NCI-H526 treated with DMSO at 0.1 percent for 48 hours (cell line): ENCODE results near the gene QPCTL.
"Not testable (repeated sequence)": the region's sequence is repeated elsewhere in the genome, so short reads cannot be mapped to it uniquely, and the experiment has no call there.

Source experiments
- DNase-seq: peaks from one replicate; lab custom pipeline; 2025; lab: John Stamatoyannopoulos, UW

The QPCTL gene

GRCh38 chr19:45717131-45717982 lies 24.9 kb downstream of the QPCTL start:
- peak; percentile 96 for DNase-seq

- DNase-seq: no peak
Observed at GRCh38 chr19:45717983-45718650, 25.7 kb downstream of the QPCTL start.

GRCh38 chr19:45720065-45720464 lies 27.6 kb downstream of the QPCTL start:
- DNase-seq: not testable (repeated sequence)

GRCh38 chr19:45728683-45729082 lies 36.2 kb downstream of the QPCTL start:
- DNase-seq: not testable (repeated sequence)

GRCh38 chr19:45729800-45730290 lies 37.4 kb downstream of the QPCTL start:
- DNase-seq: no peak

GRCh38 chr19:45730368-45731288 lies 38.2 kb downstream of the QPCTL start, which contains the start of gene FBXO46:
Gene FBXO46, minus strand, starts transcription at chr19:45730896. Its CDS starts 17,401 bp downstream, at chr19:45713495.
- peak; percentile 97 for DNase-seq

- DNase-seq: no peak
Observed at GRCh38 chr19:45733160-45733810, 40.8 kb downstream of the QPCTL start, which contains the start of gene MEIOSIN. Gene MEIOSIN, plus strand, starts transcription at chr19:45733439. Its CDS starts 1,938 bp downstream, at chr19:45735377.

GRCh38 chr19:45739498-45740439 lies 47.3 kb downstream of the QPCTL start:
- DNase-seq: no peak

- DNase-seq: no peak
Observed at GRCh38 chr19:45742969-45743368, 50.5 kb downstream of the QPCTL start.

- no peak for DNase-seq
Observed at GRCh38 chr19:45745606-45746005, 53.1 kb downstream of the QPCTL start.

GRCh38 chr19:45746866-45747265 lies 54.4 kb downstream of the QPCTL start:
- no peak for DNase-seq

- DNase-seq: no peak
Observed at GRCh38 chr19:45747513-45747912, 55.0 kb downstream of the QPCTL start.

GRCh38 chr19:45751483-45751882 lies 59.0 kb downstream of the QPCTL start:
- not testable (repeated sequence) for DNase-seq

- no peak for DNase-seq
Observed at GRCh38 chr19:45752639-45753038, 60.2 kb downstream of the QPCTL start.

- no peak for DNase-seq
Observed at GRCh38 chr19:45753548-45753947, 61.1 kb downstream of the QPCTL start.
